COLO668 (cell line): ENCODE measurements around the gene KRTAP2-1.
"Not testable (repeated sequence)": the region's sequence is repeated elsewhere in the genome, so short reads cannot be mapped to it uniquely, and the experiment has no call there.

Source experiments
- DNase-seq: peaks from one replicate; lab custom pipeline; 2025; ENCODE audit not compliant: unreplicated experiment; lab: John Stamatoyannopoulos, UW

KRTAP2-1 gene

GRCh38 chr17:41013606-41014005 lies 33.5 kb downstream of the KRTAP2-1 start:
- DNase-seq = no peak

GRCh38 chr17:41013181-41013580 lies 33.9 kb downstream of the KRTAP2-1 start:
- DNase-seq = no peak

- DNase-seq = peak; percentile 23
Observed at GRCh38 chr17:41012326-41013120, 34.6 kb downstream of the KRTAP2-1 start.

DNA sequence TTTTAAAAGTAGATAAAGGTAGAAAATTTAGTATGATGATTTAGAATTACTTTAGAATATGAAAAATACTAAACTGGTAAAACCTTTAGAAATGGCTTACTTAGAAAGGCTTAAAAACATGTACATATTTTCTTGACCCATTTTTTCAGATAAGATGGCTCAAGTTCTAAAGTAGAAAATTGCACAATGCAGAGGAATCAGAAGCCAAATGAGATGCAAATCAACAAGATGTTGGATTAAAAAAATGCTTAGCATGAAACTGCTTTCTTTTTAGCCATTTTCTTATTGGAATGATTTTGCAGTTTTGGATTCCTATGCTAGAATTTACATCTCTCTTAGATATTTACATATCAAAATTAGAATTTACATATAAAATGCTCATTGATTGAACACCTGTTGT lies 36.7 kb downstream of the KRTAP2-1 start:
- DNase-seq = no peak

- DNase-seq = no peak
Observed at GRCh38 chr17:41009936-41010335, 37.2 kb downstream of the KRTAP2-1 start.

DNA sequence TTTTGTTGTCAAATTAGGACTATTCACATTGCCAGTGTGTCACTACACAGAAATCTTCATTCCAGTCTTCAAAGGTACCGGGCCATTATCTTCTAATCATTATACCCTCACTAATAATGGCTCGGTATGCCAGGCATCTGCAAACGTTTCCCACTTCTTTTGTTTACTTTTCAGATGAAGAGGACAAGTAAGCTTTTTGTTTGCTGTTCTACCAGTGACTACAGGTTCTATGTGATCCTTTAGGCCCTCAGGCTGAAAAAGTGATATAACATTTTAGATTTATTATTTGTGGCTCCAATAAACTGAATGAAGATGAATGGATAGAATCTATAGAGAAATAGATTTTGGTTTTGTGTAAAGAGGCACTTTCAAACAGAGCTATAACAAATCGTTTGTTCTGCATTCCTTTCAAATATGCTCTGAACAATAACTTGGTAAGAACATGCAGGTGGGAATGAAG lies 37.8 kb downstream of the KRTAP2-1 start:
- peak; percentile 4 for DNase-seq

- DNase-seq = peak; percentile 83
Observed at GRCh38 chr17:41008811-41009210, 38.3 kb downstream of the KRTAP2-1 start, which contains the start of gene KRTAP3-1. Gene KRTAP3-1, minus strand, starts transcription at chr17:41009128. Its CDS starts 54 bp downstream, at chr17:41009074.

- peak; percentile 33 for DNase-seq
Observed at GRCh38 chr17:41004397-41004796, 42.7 kb downstream of the KRTAP2-1 start.

DNA sequence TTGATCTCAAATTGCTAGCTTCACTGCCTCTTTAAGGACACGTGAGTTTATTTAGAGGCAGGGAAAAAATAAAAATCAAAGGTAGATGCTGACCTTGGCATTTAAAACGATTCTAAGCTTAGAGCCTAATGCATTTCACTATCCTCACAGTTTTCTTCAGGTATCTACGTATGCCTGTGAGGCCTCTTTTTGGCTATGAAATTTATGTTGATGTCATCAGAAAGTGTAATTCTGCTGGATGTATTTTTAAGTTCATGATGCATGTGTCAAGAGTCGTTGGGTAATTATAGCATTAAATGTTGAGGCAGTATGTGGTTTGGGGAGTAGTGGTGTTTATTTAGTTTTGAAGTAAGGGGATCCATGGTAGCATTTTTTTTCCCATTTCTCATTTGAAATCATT lies 43.2 kb downstream of the KRTAP2-1 start:
- no peak for DNase-seq

DNA sequence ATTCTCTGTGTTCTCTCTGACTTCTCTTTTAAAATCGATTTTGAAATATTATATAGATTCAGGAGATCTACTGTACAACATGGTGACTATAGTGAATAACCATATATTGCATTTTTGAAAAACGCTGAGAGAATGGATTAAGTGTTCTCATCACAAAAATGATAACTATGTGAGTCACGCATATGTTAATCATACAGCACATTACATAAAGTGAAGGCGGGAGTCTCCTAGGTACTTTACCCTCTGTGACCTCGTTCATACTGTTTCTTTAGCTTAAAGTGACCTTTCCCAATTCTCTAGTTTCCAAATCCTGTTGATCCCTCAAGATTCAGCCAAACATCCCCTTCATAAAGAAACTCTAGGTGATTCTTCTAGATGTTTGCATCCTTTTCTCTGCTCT lies 44.3 kb downstream of the KRTAP2-1 start:
- DNase-seq = no peak

- DNase-seq = no peak
Observed at GRCh38 chr17:41001795-41002194, 45.3 kb downstream of the KRTAP2-1 start.

DNA sequence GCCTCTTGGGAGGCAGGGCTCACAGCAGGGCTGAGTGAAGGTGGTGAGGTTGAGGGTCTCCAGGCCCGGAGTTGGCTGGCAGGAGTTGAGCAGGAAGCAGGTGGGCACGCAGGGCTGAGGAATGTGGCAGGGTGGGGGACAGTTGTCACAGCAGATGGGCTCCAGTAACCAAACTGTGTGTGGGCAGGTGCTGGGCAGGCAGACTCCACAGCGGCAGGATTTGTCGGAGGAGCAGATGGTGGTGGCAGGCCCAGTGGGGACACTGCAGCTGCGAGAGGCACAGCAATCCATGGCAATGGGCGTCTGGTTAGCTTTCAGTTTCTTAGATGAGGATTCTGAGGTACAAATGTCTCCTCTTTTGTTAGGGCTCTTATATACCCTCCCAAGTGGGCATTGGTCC lies 47.6 kb downstream of the KRTAP2-1 start, which contains the start of gene KRTAP3-2:
Gene KRTAP3-2 (minus strand): TSS at position 344 of the 400 bp plus-strand sequence. CDS start 53 bp downstream, at position 291.
- not testable (repeated sequence) for DNase-seq

DNA sequence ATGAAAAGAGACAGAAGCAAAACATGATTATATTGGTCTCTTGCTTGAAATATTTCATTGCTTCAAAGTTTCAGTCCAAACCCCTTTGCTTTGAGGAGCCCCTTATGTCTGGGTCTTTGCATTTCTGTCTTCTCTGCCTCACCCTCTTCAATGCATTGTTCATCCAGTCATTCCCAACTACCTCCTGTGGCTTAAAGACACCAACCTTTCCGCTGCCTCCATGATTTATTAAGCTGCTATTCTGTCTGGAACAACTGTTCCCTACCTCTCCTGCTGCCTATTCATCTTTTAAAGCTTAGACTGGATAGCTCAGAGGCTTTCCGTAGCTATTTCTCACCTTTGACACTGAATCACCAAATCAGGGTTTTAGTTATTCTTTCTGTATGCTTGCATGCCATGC lies 49.8 kb downstream of the KRTAP2-1 start:
- no peak for DNase-seq

GRCh38 chr17:40996829-40997228 lies 50.3 kb downstream of the KRTAP2-1 start:
- no peak for DNase-seq
